ENCODE measurements around the gene MRPL4. TPM values are rescaled to one million over a fixed set of nuclear protein-coding genes. Genes with fewer than 3 reads are reported as not detected.
"Not testable (repeated sequence)": the region's sequence is repeated elsewhere in the genome, so short reads cannot be mapped to it uniquely, and the experiment has no call there.

The MRPL4 gene
- total RNA-seq, 1 donor from 2014 or later = 67.3 TPM

DNA sequence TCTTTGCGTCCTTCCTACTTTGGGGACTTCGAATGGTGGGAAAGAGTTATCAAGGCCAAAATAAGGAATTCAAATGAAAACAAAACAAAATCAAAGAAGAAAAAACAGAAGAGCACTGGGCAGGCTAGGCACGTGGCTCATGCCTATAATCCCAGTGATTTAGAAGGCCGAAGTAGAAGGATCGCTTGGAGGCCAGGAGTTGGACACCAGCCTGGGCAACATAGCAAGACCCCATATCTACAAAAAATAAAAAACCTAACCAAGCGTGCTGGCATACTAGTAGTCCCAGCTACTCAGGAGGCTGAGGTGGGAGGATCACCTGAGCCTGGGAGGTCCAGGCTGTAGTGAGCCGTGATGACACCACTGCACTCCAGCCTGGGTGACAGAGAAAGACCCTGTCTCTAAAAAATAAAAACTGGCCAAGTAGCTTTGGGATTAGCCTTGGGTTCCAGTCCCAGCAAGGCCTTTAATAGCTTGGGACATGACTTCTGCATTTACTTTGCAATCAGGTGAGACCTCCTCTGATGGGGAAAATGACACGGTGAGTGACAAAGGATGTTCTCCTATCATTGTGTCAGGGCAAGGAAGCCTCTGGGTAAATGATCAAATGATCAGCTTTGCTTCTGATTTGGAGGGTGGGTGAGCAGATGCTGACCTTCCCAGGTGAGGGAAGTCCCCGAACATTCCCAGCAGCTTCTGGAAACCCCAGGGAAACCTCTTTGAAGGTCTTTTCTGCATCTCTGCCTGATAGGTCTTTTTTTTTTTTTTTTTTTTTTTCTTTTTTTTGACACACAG lies 26.0 kb downstream of the MRPL4 start:
- H3K36me3 Mint-ChIP-seq = no peaks in the 10 kb centered on the region
- no peak for DNase-seq (ENCODE audit: extremely low spot score, unreplicated experiment)
- H3K4me1 Mint-ChIP-seq (ENCODE audit: unreplicated experiment) = peaks cover 3% of the 10 kb centered on the region
- peaks cover 21% of the 10 kb centered on the region for H3K27me3 Mint-ChIP-seq
- H3K4me3 Mint-ChIP-seq = no peak overlapping the region
- TF ChIP-seq CTCF (conservative IDR thresholded peaks at IDR 0.05) = no peak
- H3K27ac Mint-ChIP-seq = no peak overlapping the region
- H3K9me3 Mint-ChIP-seq = no peaks in the 10 kb centered on the region

DNA sequence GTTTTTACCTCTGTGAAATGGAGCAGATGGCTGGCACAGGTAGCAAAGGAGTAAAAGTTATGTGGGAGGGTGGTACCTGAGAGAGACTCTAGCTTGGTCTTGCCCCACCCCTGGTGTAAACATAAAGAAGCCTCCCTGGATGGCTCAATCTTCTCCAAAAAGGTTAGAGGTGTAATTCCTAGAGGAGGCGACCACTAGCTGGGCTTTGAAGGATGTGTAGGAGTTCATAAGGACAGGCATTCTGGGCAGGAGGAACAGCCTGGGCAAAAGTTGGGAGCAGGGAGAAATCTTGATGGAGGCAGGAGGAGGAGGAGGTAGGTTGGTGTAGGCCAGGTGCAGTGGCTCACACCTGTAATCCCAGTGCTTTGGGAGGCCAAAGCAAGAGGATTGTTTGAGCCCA lies 26.9 kb downstream of the MRPL4 start:
- H3K27ac Mint-ChIP-seq = no peak overlapping the region
- peaks cover 24% of the 10 kb centered on the region for H3K27me3 Mint-ChIP-seq
- H3K4me1 Mint-ChIP-seq (ENCODE audit: unreplicated experiment) = peaks cover 3% of the 10 kb centered on the region
- H3K9me3 Mint-ChIP-seq = no peaks in the 10 kb centered on the region
- H3K36me3 Mint-ChIP-seq = no peaks in the 10 kb centered on the region
- no peak overlapping the region for H3K4me3 Mint-ChIP-seq
- TF ChIP-seq CTCF (conservative IDR thresholded peaks at IDR 0.05) = no peak
- no peak for DNase-seq (ENCODE audit: extremely low spot score, unreplicated experiment)

DNA sequence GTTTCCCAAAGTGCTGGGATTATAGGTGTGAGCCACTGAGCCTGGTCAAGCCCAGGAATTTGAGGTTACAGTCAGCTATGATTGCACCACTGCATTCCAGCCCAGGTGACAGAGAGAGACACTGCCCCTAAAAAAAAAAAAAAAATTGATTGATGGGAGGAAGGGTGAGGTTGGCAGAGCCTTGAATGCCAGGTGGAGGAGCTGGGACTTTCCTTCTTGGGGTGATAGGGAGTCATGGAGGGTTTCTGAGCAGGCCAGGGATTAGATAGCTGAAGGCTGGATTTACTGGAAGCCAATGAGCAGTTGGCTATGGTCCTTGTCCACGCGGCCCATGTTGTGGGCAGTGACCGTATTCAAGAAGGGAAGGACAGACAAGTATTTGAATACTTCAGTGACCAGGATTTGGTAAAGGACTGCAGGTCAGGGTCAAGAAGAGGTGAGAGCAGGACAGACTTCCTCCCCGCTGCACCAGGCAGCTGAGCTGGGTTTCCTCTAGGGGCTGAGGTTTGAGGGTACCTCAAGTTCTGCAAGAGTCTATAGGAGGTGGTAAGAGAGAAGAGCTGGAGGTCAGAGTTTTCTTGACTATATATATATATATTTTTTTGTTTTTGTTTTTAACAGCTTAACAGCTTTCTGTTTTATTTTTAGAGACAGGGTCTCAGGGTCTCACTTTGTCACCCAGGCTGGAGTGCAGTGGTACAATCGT lies 27.9 kb downstream of the MRPL4 start:
- Mint-ChIP-seq H3K4me3 (no peak overlapping the region), H3K27ac (peak overlapping the region; percentile 14), H3K36me3 (no peaks in the 10 kb centered on the region), H3K9me3 (no peaks in the 10 kb centered on the region), H3K4me1 (ENCODE audit: unreplicated experiment) (peaks cover 3% of the 10 kb centered on the region), H3K27me3 (peaks cover 22% of the 10 kb centered on the region)
- no peak for TF ChIP-seq CTCF (conservative IDR thresholded peaks at IDR 0.05)
- no peak for DNase-seq (ENCODE audit: extremely low spot score, unreplicated experiment)

- H3K27me3 Mint-ChIP-seq = peaks cover 43% of the 10 kb centered on the region
- not testable (repeated sequence) for H3K4me3 Mint-ChIP-seq; H3K9me3 Mint-ChIP-seq; H3K27ac Mint-ChIP-seq; DNase-seq (ENCODE audit: extremely low spot score, unreplicated experiment); H3K4me1 Mint-ChIP-seq (ENCODE audit: unreplicated experiment); H3K36me3 Mint-ChIP-seq
These were observed 30.0 kb downstream of the MRPL4 start for GRCh38 chr19:10282043-10282442.

GRCh38 chr19:10283301-10284064 lies 31.5 kb downstream of the MRPL4 start:
- H3K4me1 Mint-ChIP-seq (ENCODE audit: unreplicated experiment) = peaks cover 4% of the 10 kb centered on the region
- peak overlapping the region; percentile 70 for H3K27ac Mint-ChIP-seq
- no peak for TF ChIP-seq CTCF (conservative IDR thresholded peaks at IDR 0.05)
- H3K4me3 Mint-ChIP-seq = peak overlapping the region; percentile 22
- H3K27me3 Mint-ChIP-seq = peaks cover 57% of the 10 kb centered on the region
- no peaks in the 10 kb centered on the region for H3K9me3 Mint-ChIP-seq
- DNase-seq (ENCODE audit: extremely low spot score, unreplicated experiment) = no peak
- peaks cover 8% of the 10 kb centered on the region for H3K36me3 Mint-ChIP-seq

Measured in type B pancreatic cell (in vitro differentiated cells).